K562 (cell line): ENCODE measurements around the gene SRBD1. TPM values are rescaled to one million over a fixed set of nuclear protein-coding genes. Genes with fewer than 3 reads are reported as not detected.

Experiments
- ATAC-seq: fragments of 200-7000 bp; cut with Tn5 transposase; 3 replicates; pipeline ENCODE4 v1.9.1; 2020; ENCODE audit warnings: moderate library complexity
- BruUV-seq: library from RNA; stranded (reverse); fragments of 400-500 nt; replicated peaks from 2 replicates; lab custom pipeline; 2021; lab: Mats Ljungman, UMichigan
- CTCF ChIA-PET: fragments of 300-600 bp; formaldehyde crosslinking; extraction: SDS; loops from one replicate; lab custom pipeline; 2021; ENCODE audit warnings: low intra/inter-chr PET ratio; lab: Yijun Ruan, JAX
- POLR2A ChIA-PET: fragments of 300-600, 350-650 bp; sonication (Branson Sonifier 250); formaldehyde crosslinking; extraction: SDS; loops from one replicate; lab custom pipeline; 2021; ENCODE audit warnings: antibody characterized with exemption, inconsistent platforms; lab: Yijun Ruan, JAX
- DNase-seq, 4 experiments: peaks; one replicate each; pipeline versions ENCODE4 v3.0.0 to v3.0.0-alpha.2; 2011 to 2018; ENCODE audit warnings: low spot score in 3 of 4, mixed read lengths in 3 of 4; ENCODE audit errors: extremely low read depth in 1 of 4
- FAIRE-seq: peaks from 2 replicates; lab custom pipeline; 2011; peaks lifted over from hg19 to GRCh38; lab: Jason Lieb, UNC
- H2AFZ ChIP-seq: 2 replicates; pipeline ENCODE4 v1.6.0; 2011; ENCODE audit warnings: low read depth, low read length, control low read depth, inconsistent platforms
- H3K27ac ChIP-seq: fragments of 200-600 bp; 3 replicates; pipeline ENCODE4 v1.8.0; 2011; ENCODE audit warnings: low read depth, mild to moderate bottlenecking, control low read depth, inconsistent platforms, low read length, moderate library complexity, mixed read lengths; ENCODE audit errors: extremely low read depth
- H3K27me3 ChIP-seq, 2 experiments: fragments of 300-600 bp in 1 of 2; 2 replicates in 1 of 2; 3 replicates in 1 of 2; pipeline versions ENCODE4 v1.6.0 to v1.8.0; 2011; ENCODE audit warnings: inconsistent platforms in 2 of 2, low read length in 2 of 2, mild to moderate bottlenecking in 1 of 2, mixed read lengths in 1 of 2, moderate library complexity in 1 of 2; ENCODE audit not compliant: control insufficient read depth in 2 of 2, insufficient read depth in 2 of 2
- H3K36me3 ChIP-seq: fragments of 300-600 bp; 3 replicates; pipeline ENCODE4 v1.8.0; 2011; ENCODE audit warnings: mild to moderate bottlenecking, low read length, inconsistent platforms; ENCODE audit not compliant: control insufficient read depth, insufficient read depth
- H3K4me1 ChIP-seq, 2 experiments: fragments of 200-600 bp in 1 of 2; replicated peaks in 1 of 2; 2 replicates in 1 of 2; 3 replicates in 1 of 2; pipeline versions ENCODE4 v1.5.1 to v1.8.0; 2011; ENCODE audit warnings: inconsistent platforms in 2 of 2, low read length in 2 of 2, mild to moderate bottlenecking in 1 of 2, mixed read lengths in 1 of 2, moderate library complexity in 1 of 2; ENCODE audit not compliant: control insufficient read depth in 2 of 2, insufficient read depth in 2 of 2
- H3K4me2 ChIP-seq: 2 replicates; pipeline ENCODE4 v1.6.1; 2011; ENCODE audit warnings: low read length, control low read depth, inconsistent platforms, mixed read lengths; ENCODE audit not compliant: insufficient read depth
- H3K4me3 ChIP-seq: fragments of 200-600 bp; sonication (generic), shearing (Covaris generic); 2 replicates; pipeline ENCODE4 v1.5.1; 2016; ENCODE audit warnings: control low read depth, inconsistent platforms
- H3K79me2 ChIP-seq: fragments of 200-600 bp; 3 replicates; pipeline ENCODE4 v1.8.0; 2011; ENCODE audit warnings: low read length, inconsistent platforms; ENCODE audit not compliant: control insufficient read depth, insufficient read depth
- H3K9ac ChIP-seq, 2 experiments: 2 replicates each; pipeline versions ENCODE4 v1.6.0 to v1.6.1; 2011; ENCODE audit warnings: low read depth in 2 of 2, low read length in 2 of 2, control low read depth in 1 of 2, inconsistent platforms in 1 of 2, mild to moderate bottlenecking in 1 of 2, mixed read lengths in 1 of 2; ENCODE audit not compliant: insufficient read depth in 1 of 2
- H3K9me1 ChIP-seq: one replicate; pipeline ENCODE4 v1.6.0; 2011; ENCODE audit warnings: inconsistent platforms, mild to moderate bottlenecking, low read length, moderate library complexity; ENCODE audit not compliant: control insufficient read depth, insufficient read depth
- H3K9me3 ChIP-seq: replicated peaks from 2 replicates; pipeline ENCODE4 v1.5.1; 2011; ENCODE audit warnings: low read depth, low read length, inconsistent platforms; ENCODE audit not compliant: control insufficient read depth, insufficient read depth
- H4K20me1 ChIP-seq: replicated peaks from 2 replicates; pipeline ENCODE4 v1.6.1; 2011; ENCODE audit warnings: low read length, inconsistent platforms, mixed read lengths; ENCODE audit not compliant: control insufficient read depth, insufficient read depth
- GTF2B ChIP-seq: IDR thresholded peaks from 2 replicates; pipeline ENCODE4 v1.6.1; 2011; ENCODE audit not compliant: insufficient read length; ENCODE audit errors: extremely low read depth
- HOXB6 ChIP-seq: fragments of 250-450 bp; sonication (Bioruptor Pico); IDR thresholded peaks from 2 replicates; pipeline ENCODE4 v1.5.1; 2022; ENCODE audit warnings: mild to moderate bottlenecking, borderline replicate concordance
- IRF2 ChIP-seq: sonication (generic); formaldehyde crosslinking; IDR thresholded peaks from 2 replicates; pipeline ENCODE4 v1.8.1; 2022; ENCODE audit warnings: mild to moderate bottlenecking, missing genetic modification reagents
- MTA1 ChIP-seq: fragments of 450-650 bp; IDR thresholded peaks from 2 replicates; pipeline ENCODE4 v1.6.1; 2017; ENCODE audit warnings: borderline replicate concordance
- NFYB ChIP-seq: IDR thresholded peaks from 2 replicates; pipeline ENCODE4 v1.6.1; 2011; ENCODE audit warnings: mild to moderate bottlenecking, moderate library complexity; ENCODE audit not compliant: insufficient read length; ENCODE audit errors: extremely low read depth
- PCBP1 ChIP-seq: fragments of 200-400 bp; formaldehyde crosslinking; IDR thresholded peaks from 2 replicates; pipeline ENCODE4 v1.6.1; 2018; ENCODE audit warnings: mild to moderate bottlenecking, low read depth, low read length; ENCODE audit not compliant: poor library complexity, severe bottlenecking
- PCBP2 ChIP-seq: fragments of 200-400 bp; formaldehyde crosslinking; IDR thresholded peaks from 2 replicates; pipeline ENCODE4 v1.6.1; 2018; ENCODE audit warnings: low read length, low read depth, mild to moderate bottlenecking, moderate library complexity; ENCODE audit not compliant: poor library complexity, severe bottlenecking
- SAFB2 ChIP-seq: fragments of 200-400 bp; formaldehyde crosslinking; IDR thresholded peaks from 2 replicates; pipeline ENCODE4 v1.6.1; 2018; ENCODE audit warnings: borderline replicate concordance, low read length, low read depth, moderate library complexity; ENCODE audit not compliant: severe bottlenecking
- SMARCA4 ChIP-seq: fragments of 450-650 bp; IDR thresholded peaks from 2 replicates; pipeline ENCODE4 v1.6.1; 2016
- TAF7 ChIP-seq: fragments of 450-650 bp; IDR thresholded peaks from 2 replicates; pipeline ENCODE4 v1.6.1; 2016; ENCODE audit warnings: missing genetic modification characterization, missing compliant biosample characterization
- ZNF511 ChIP-seq: sonication (generic); formaldehyde crosslinking; IDR thresholded peaks from 2 replicates; pipeline ENCODE4 v1.8.0; 2022; ENCODE audit warnings: mild to moderate bottlenecking, missing genetic modification reagents
- WGBS: fragments of 100-300 bp; shearing (Covaris generic); methylation state at CpG from one replicate; pipeline ENCODE4 v1.1.6; 2016; ENCODE audit warnings: low coverage, mixed read lengths; ENCODE audit not compliant: insufficient coverage; ENCODE audit errors: missing lambda C conversion rate; 5-methylcytosine and 5-hydroxymethylcytosine counted together
- in situ Hi-C: fragments of 300-500 bp; cut with MboI; formaldehyde crosslinking; loops from 4 replicates; pipeline ENCODE4 v1.15.0; 2018; ENCODE audit warnings: inconsistent platforms, mixed read lengths
- intact Hi-C: fragments of 100-400 bp; cut with micrococcal nuclease; formaldehyde crosslinking; loops from 2 replicates; pipeline ENCODE4 v1.14.2; 2022
- polyA plus RNA-seq, 8 experiments: library from polyadenylated mRNA; depleted of rRNA in 4 of 8; stranded (reverse) in 5 of 8; unstranded in 3 of 8; fragments of >200 nt; fragmentation: Nextera tagmentation in 2 of 8; fragmentation: Illumina TruSeq in 1 of 8; extraction: Ambion mirVana in 2 of 8; extraction: Trizol in 1 of 8; gene quantifications; 2 replicates each; pipeline versions ENCODE4 v1.2.1 to v1.2.3, GENCODE V29; 2011 to 2014; ENCODE audit warnings: inconsistent platforms in 1 of 8, missing spikeins in 1 of 8
- total RNA-seq, 7 experiments: library from RNA; depleted of rRNA in 6 of 7; stranded (reverse); fragments of >200 nt in 6 of 7; fragmentation: Illumina TruSeq in 2 of 7; extraction: Trizol in 2 of 7; gene quantifications; 2 replicates each; pipeline versions ENCODE4 v1.2.1 to v1.2.3, GENCODE V29; 2011 to 2021; ENCODE audit warnings: low replicate concordance in 1 of 7

Gene SRBD1
- total and polyA plus RNA-seq, 9 of the 15 experiments (the other 6 are each of a cell fraction or from before 2014, with no cell fraction given): 6.9 to 23.2 (median 14.7) TPM

GRCh38 chr2:45415534-45416123 is 195.4 kb downstream of the SRBD1 start:
- no peak for FAIRE-seq
- intact Hi-C loops (no loop called here), in situ Hi-C loops (no loop called here)
- WGBS: 36% methylated on average over 5 of the region's 5 CpGs
- Histone ChIP-seq H3K27ac (no peak overlapping the region), H3K9me1 (no peaks in the 10 kb centered on the region), H2AFZ (no peak overlapping the region), H4K20me1 (no peaks in the 10 kb centered on the region), H3K4me2 (no peak overlapping the region), H3K4me3 (no peak overlapping the region), H3K79me2 (no peaks in the 10 kb centered on the region), H3K9ac (no peak overlapping the region), H3K27me3 (no peaks in the 10 kb centered on the region), H3K4me1 (no peaks in the 10 kb centered on the region), H3K9me3 (no peaks in the 10 kb centered on the region; the same call in 1 of the 2 replicates), H3K36me3 (peaks cover 35% of the 10 kb centered on the region)
- ATAC-seq: no peak
- TF ChIP-seq PCBP2 (peak; percentile 96), PCBP1 (peak; percentile 95), IRF2 (CRISPR knock-in tag) (no peak)
- no TSS peak for BruUV-seq
- DNase-seq: no peak
- CTCF ChIA-PET: interaction anchor here (0.5 to 0.6 kb wide), 2 partner anchors 32 to 464 kb away, joined by 3 read pairs; no protein-coding TSS in a partner anchor
- POLR2A ChIA-PET: no interaction called here

GRCh38 chr2:45412754-45413379 is 198.2 kb downstream of the SRBD1 start:
- H3K9me3 ChIP-seq: no peaks in the 10 kb centered on the region; the same call in 1 of the 2 replicates
- peak; percentile 15 for FAIRE-seq
- H3K4me3 ChIP-seq: no peak overlapping the region
- no peaks in the 10 kb centered on the region for H4K20me1 ChIP-seq
- no peaks in the 10 kb centered on the region for H3K27me3 ChIP-seq
- POLR2A ChIA-PET: interaction anchor here (0.9 kb wide), 2 partner anchors 11 to 78 kb away, joined by 3 to 5 read pairs; no protein-coding TSS in a partner anchor
- H3K36me3 ChIP-seq: peaks cover 20% of the 10 kb centered on the region
- TF ChIP-seq NFYB (no peak), GTF2B (no peak), HOXB6 (CRISPR knock-in tag) (no peak), SMARCA4 (no peak), ZNF511 (no peak), SAFB2 (no peak), MTA1 (no peak), TAF7 (no peak)
- H3K9me1 ChIP-seq: no peaks in the 10 kb centered on the region
- BruUV-seq: no TSS peak
- no peak for ATAC-seq
- no peak overlapping the region for H3K9ac ChIP-seq
- no peaks in the 10 kb centered on the region for H3K4me1 ChIP-seq
- no peak overlapping the region for H3K4me2 ChIP-seq
- in situ Hi-C loops (no loop called here), intact Hi-C loops (no loop called here)
- no peak overlapping the region for H3K27ac ChIP-seq
- CTCF ChIA-PET: no interaction called here
- H3K79me2 ChIP-seq: no peaks in the 10 kb centered on the region
- no peak overlapping the region for H2AFZ ChIP-seq
- no peak for DNase-seq
- 78% methylated on average over 2 of the region's 2 CpGs for WGBS
